HepG2 (cell line): ENCODE results near the gene TMEFF1.

ENCODE experiments used
- CENPT ChIP-seq: sonication (generic); formaldehyde crosslinking; IDR thresholded peaks from 2 replicates; pipeline ENCODE4 v1.8.0; 2022; ENCODE audit warnings: low read depth, mild to moderate bottlenecking, moderate library complexity, missing genetic modification reagents
- REST ChIP-seq, 2 experiments: IDR thresholded peaks; 2 replicates each; pipeline ENCODE4 v1.6.1; 2011 to 2012; ENCODE audit warnings: low read length in 2 of 2, borderline replicate concordance in 1 of 2, low read depth in 1 of 2, mild to moderate bottlenecking in 1 of 2, moderate library complexity in 1 of 2
- SIN3A ChIP-seq: IDR thresholded peaks from 2 replicates; pipeline ENCODE4 v1.6.1; 2011; ENCODE audit warnings: low read depth, mild to moderate bottlenecking, control low read depth, low read length, borderline replicate concordance
- SRF ChIP-seq: IDR thresholded peaks from 2 replicates; pipeline ENCODE4 v1.6.1; 2011; ENCODE audit warnings: mild to moderate bottlenecking, low read depth, low read length, moderate library complexity

- no peak for TF ChIP-seq CENPT
- TF ChIP-seq SIN3A: no peak
- no peak for TF ChIP-seq REST (IDR thresholded peaks at IDR 0.05; ENCODE audit: borderline replicate concordance in 1 of 2, low read depth in 1 of 2, low read length in 2 of 2)
- TF ChIP-seq SRF: no peak
Measured at GRCh38 chr9:100600521-100601079, 127.7 kb downstream of the TMEFF1 start.
